ENCODE measurements around the gene APOB.

The APOB gene

DNA sequence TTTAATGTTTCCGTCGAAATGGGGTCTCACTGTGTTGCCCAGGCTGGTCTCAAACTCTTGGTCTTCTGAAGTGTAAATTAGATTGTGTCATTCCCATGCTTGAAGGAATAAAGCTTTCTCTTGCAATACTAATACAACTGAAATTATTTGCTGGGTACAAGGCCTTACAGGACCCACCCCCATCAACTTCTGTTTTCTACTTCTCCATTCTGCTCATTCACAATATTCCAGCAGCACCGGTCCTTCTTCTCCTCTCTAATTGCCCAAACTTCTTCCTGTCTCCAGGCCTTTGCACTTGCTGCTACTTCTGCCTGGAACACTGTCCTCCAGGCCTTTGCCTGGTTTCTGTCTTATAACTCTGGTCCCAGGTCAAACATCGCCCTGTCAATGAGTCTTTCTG is 73.8 kb downstream of the APOB start:
- TF ChIP-seq CTCF (IDR thresholded peaks at IDR 0.05; ENCODE audit: low read depth, low read length, missing control alignments) = no peak
- DNase-seq = no peak
- no peak overlapping the region for H3K27ac ChIP-seq
- H3K4me3 ChIP-seq (ENCODE audit: low read depth, low read length) = no peak overlapping the region
- H3K36me3 ChIP-seq (replicated peaks) = no peaks in the 10 kb centered on the region
- H3K27me3 ChIP-seq (replicated peaks) = peaks cover 11% of the 10 kb centered on the region
- in situ Hi-C loops (cut with HindIII; ENCODE audit: low pct_ligation_motif_present, low sequenced_read_pairs) = loop anchor here (25.0 kb wide), 1 partner anchor 283 kb away; no protein-coding TSS in a partner anchor

- in situ Hi-C loops (cut with HindIII; ENCODE audit: low pct_ligation_motif_present, low sequenced_read_pairs) = loop anchor here (25.0 kb wide), 1 partner anchor 279 kb away; no protein-coding TSS in a partner anchor
- no peak for DNase-seq
- Histone ChIP-seq H3K27me3 (replicated peaks) (peaks cover 23% of the 10 kb centered on the region), H3K4me3 (ENCODE audit: low read depth, low read length) (no peak overlapping the region), H3K27ac (no peak overlapping the region), H3K36me3 (replicated peaks) (no peaks in the 10 kb centered on the region)
- TF ChIP-seq CTCF (IDR thresholded peaks at IDR 0.05; ENCODE audit: low read depth, low read length, missing control alignments) = no peak
These were observed 77.7 kb downstream of the APOB start for GRCh38 chr2:20966061-20966595.

GRCh38 chr2:20965221-20965620 is 78.7 kb downstream of the APOB start:
- TF ChIP-seq CTCF (IDR thresholded peaks at IDR 0.05; ENCODE audit: low read depth, low read length, missing control alignments) = no peak
- Histone ChIP-seq H3K36me3 (replicated peaks) (no peaks in the 10 kb centered on the region), H3K27me3 (replicated peaks) (peaks cover 23% of the 10 kb centered on the region), H3K27ac (no peak overlapping the region), H3K4me3 (ENCODE audit: low read depth, low read length) (no peak overlapping the region)
- in situ Hi-C loops (cut with HindIII; ENCODE audit: low pct_ligation_motif_present, low sequenced_read_pairs) = loop anchor here (25.0 kb wide), 1 partner anchor 278 kb away; no protein-coding TSS in a partner anchor
- no peak for DNase-seq

- H3K27ac ChIP-seq = no peak overlapping the region
- no peak overlapping the region for H3K4me3 ChIP-seq (ENCODE audit: low read depth, low read length)
- peaks cover 23% of the 10 kb centered on the region for H3K27me3 ChIP-seq (replicated peaks)
- in situ Hi-C loops (cut with HindIII; ENCODE audit: low pct_ligation_motif_present, low sequenced_read_pairs) = loop anchor here (25.0 kb wide), 1 partner anchor 277 kb away; no protein-coding TSS in a partner anchor
- DNase-seq = no peak
- TF ChIP-seq CTCF (IDR thresholded peaks at IDR 0.05; ENCODE audit: low read depth, low read length, missing control alignments) = no peak
- H3K36me3 ChIP-seq (replicated peaks) = no peaks in the 10 kb centered on the region
These were observed 80.0 kb downstream of the APOB start for GRCh38 chr2:20963867-20964266.

GRCh38 chr2:20962939-20963557 is 80.8 kb downstream of the APOB start:
- no peaks in the 10 kb centered on the region for H3K36me3 ChIP-seq (replicated peaks)
- no peak overlapping the region for H3K27ac ChIP-seq
- TF ChIP-seq CTCF (IDR thresholded peaks at IDR 0.05; ENCODE audit: low read depth, low read length, missing control alignments) = peak; percentile 91
- peak; percentile 54 for DNase-seq
- in situ Hi-C loops (cut with HindIII; ENCODE audit: low pct_ligation_motif_present, low sequenced_read_pairs) = loop anchor here (25.0 kb wide), 1 partner anchor 276 kb away; no protein-coding TSS in a partner anchor
- peaks cover 23% of the 10 kb centered on the region for H3K27me3 ChIP-seq (replicated peaks)
- no peak overlapping the region for H3K4me3 ChIP-seq (ENCODE audit: low read depth, low read length)

All from brain microvascular endothelial cell (primary cell).